ENCODE data around the gene LPAR5.
"Not testable (repeated sequence)": the region's sequence is repeated elsewhere in the genome, so short reads cannot be mapped to it uniquely, and the experiment has no call there.

The LPAR5 gene

GRCh38 chr12:6606331-6607131 lies 29.2 kb downstream of the LPAR5 start:
- DNase-seq (peak; percentile 73), ATAC-seq (peak; percentile 14)
- H3K4me1 Mint-ChIP-seq: peaks cover 52% of the 10 kb centered on the region
- H3K27ac Mint-ChIP-seq: peak overlapping the region; percentile 85
- H3K27me3 Mint-ChIP-seq: no peaks in the 10 kb centered on the region
- peaks cover 39% of the 10 kb centered on the region for H3K36me3 Mint-ChIP-seq (ENCODE audit: low read depth)
- H3K9me3 Mint-ChIP-seq: no peaks in the 10 kb centered on the region
- H3K4me3 Mint-ChIP-seq: no peak overlapping the region

- peaks cover 47% of the 10 kb centered on the region for H3K36me3 Mint-ChIP-seq (ENCODE audit: low read depth)
Observed at GRCh38 chr12:6605421-6606330, 30.1 kb downstream of the LPAR5 start.

GRCh38 chr12:6604259-6605029 lies 31.3 kb downstream of the LPAR5 start:
- Mint-ChIP-seq H3K36me3 (ENCODE audit: low read depth) (peaks cover 60% of the 10 kb centered on the region), H3K9me3 (no peaks in the 10 kb centered on the region), H3K4me3 (no peak overlapping the region), H3K4me1 (peaks cover 41% of the 10 kb centered on the region), H3K27ac (peak overlapping the region; percentile 85), H3K27me3 (no peaks in the 10 kb centered on the region)
- no peak for DNase-seq
- ATAC-seq: no peak

More at GRCh38 chr12:6605421-6606330, 30.1 kb downstream of the LPAR5 start:
- H3K27ac Mint-ChIP-seq: peak overlapping the region; percentile 85
- H3K9me3 Mint-ChIP-seq: no peaks in the 10 kb centered on the region
- no peaks in the 10 kb centered on the region for H3K27me3 Mint-ChIP-seq
- H3K4me3 Mint-ChIP-seq: no peak overlapping the region
- no peak for DNase-seq
- H3K4me1 Mint-ChIP-seq: peaks cover 44% of the 10 kb centered on the region
- peak; percentile 42 for ATAC-seq

GRCh38 chr12:6603095-6603567 lies 32.6 kb downstream of the LPAR5 start:
- H3K27me3 Mint-ChIP-seq: no peaks in the 10 kb centered on the region
- H3K4me1 Mint-ChIP-seq: peaks cover 41% of the 10 kb centered on the region
- H3K36me3 Mint-ChIP-seq (ENCODE audit: low read depth): peaks cover 66% of the 10 kb centered on the region
- DNase-seq (no peak), ATAC-seq (no peak)
- H3K4me3 Mint-ChIP-seq: no peak overlapping the region
- H3K27ac Mint-ChIP-seq: peak overlapping the region; percentile 85
- H3K9me3 Mint-ChIP-seq: no peaks in the 10 kb centered on the region

- no peak overlapping the region for H3K4me3 Mint-ChIP-seq
- ATAC-seq (no peak), DNase-seq (no peak)
- H3K27ac Mint-ChIP-seq: peak overlapping the region; percentile 85
- peaks cover 41% of the 10 kb centered on the region for H3K4me1 Mint-ChIP-seq
- H3K36me3 Mint-ChIP-seq (ENCODE audit: low read depth): peaks cover 72% of the 10 kb centered on the region
- H3K27me3 Mint-ChIP-seq: no peaks in the 10 kb centered on the region
- H3K9me3 Mint-ChIP-seq: no peaks in the 10 kb centered on the region
Observed at GRCh38 chr12:6602526-6602925, 33.2 kb downstream of the LPAR5 start.

- not testable (repeated sequence) for H3K27me3 Mint-ChIP-seq, H3K4me3 Mint-ChIP-seq, H3K4me1 Mint-ChIP-seq, H3K9me3 Mint-ChIP-seq, H3K27ac Mint-ChIP-seq, ATAC-seq, DNase-seq
- H3K36me3 Mint-ChIP-seq (ENCODE audit: low read depth): peaks cover 74% of the 10 kb centered on the region
Observed at GRCh38 chr12:6595673-6596072, 40.1 kb downstream of the LPAR5 start.

- DNase-seq: no peak
- Mint-ChIP-seq H3K4me1 (peaks cover 3% of the 10 kb centered on the region), H3K4me3 (no peak overlapping the region), H3K27ac (no peak overlapping the region), H3K9me3 (no peaks in the 10 kb centered on the region), H3K36me3 (ENCODE audit: low read depth) (peaks cover 79% of the 10 kb centered on the region), H3K27me3 (no peaks in the 10 kb centered on the region)
- ATAC-seq: no peak
Observed at GRCh38 chr12:6592087-6592486, 43.7 kb downstream of the LPAR5 start.

- not testable (repeated sequence) for ATAC-seq, H3K4me3 Mint-ChIP-seq, H3K4me1 Mint-ChIP-seq, H3K9me3 Mint-ChIP-seq, H3K27me3 Mint-ChIP-seq, DNase-seq
- peak overlapping the region; percentile 54 for H3K27ac Mint-ChIP-seq
- H3K36me3 Mint-ChIP-seq (ENCODE audit: low read depth): peaks cover 66% of the 10 kb centered on the region
Observed at GRCh38 chr12:6586569-6586968, 49.2 kb downstream of the LPAR5 start.

- Mint-ChIP-seq H3K27me3 (no peaks in the 10 kb centered on the region), H3K36me3 (ENCODE audit: low read depth) (peaks cover 66% of the 10 kb centered on the region), H3K27ac (no peak overlapping the region), H3K4me1 (no peaks in the 10 kb centered on the region), H3K4me3 (no peak overlapping the region), H3K9me3 (no peaks in the 10 kb centered on the region)
- ATAC-seq: no peak
- no peak for DNase-seq
Observed at GRCh38 chr12:6584293-6584692, 51.5 kb downstream of the LPAR5 start.

- peaks cover 63% of the 10 kb centered on the region for H3K36me3 Mint-ChIP-seq (ENCODE audit: low read depth)
- no peaks in the 10 kb centered on the region for H3K4me1 Mint-ChIP-seq
- H3K9me3 Mint-ChIP-seq: no peaks in the 10 kb centered on the region
- H3K4me3 Mint-ChIP-seq: no peak overlapping the region
- no peak overlapping the region for H3K27ac Mint-ChIP-seq
- ATAC-seq (no peak), DNase-seq (no peak)
- no peaks in the 10 kb centered on the region for H3K27me3 Mint-ChIP-seq
Observed at GRCh38 chr12:6582959-6583358, 52.8 kb downstream of the LPAR5 start.

GRCh38 chr12:6582196-6582595 lies 53.6 kb downstream of the LPAR5 start:
- H3K9me3 Mint-ChIP-seq: no peaks in the 10 kb centered on the region
- no peaks in the 10 kb centered on the region for H3K4me1 Mint-ChIP-seq
- H3K36me3 Mint-ChIP-seq (ENCODE audit: low read depth): peaks cover 63% of the 10 kb centered on the region
- H3K27me3 Mint-ChIP-seq: no peaks in the 10 kb centered on the region
- ATAC-seq (no peak), DNase-seq (no peak)
- H3K27ac Mint-ChIP-seq: no peak overlapping the region
- H3K4me3 Mint-ChIP-seq: no peak overlapping the region

- ATAC-seq (no peak), DNase-seq (no peak)
- H3K27ac Mint-ChIP-seq: peak overlapping the region; percentile 50
- peaks cover 17% of the 10 kb centered on the region for H3K4me1 Mint-ChIP-seq
- H3K9me3 Mint-ChIP-seq: no peaks in the 10 kb centered on the region
- peaks cover 72% of the 10 kb centered on the region for H3K36me3 Mint-ChIP-seq (ENCODE audit: low read depth)
- no peak overlapping the region for H3K4me3 Mint-ChIP-seq
- H3K27me3 Mint-ChIP-seq: no peaks in the 10 kb centered on the region
Observed at GRCh38 chr12:6575648-6576047, 60.1 kb downstream of the LPAR5 start.

GRCh38 chr12:6574576-6575295 lies 61.0 kb downstream of the LPAR5 start:
- Mint-ChIP-seq H3K4me1 (peaks cover 24% of the 10 kb centered on the region), H3K9me3 (no peaks in the 10 kb centered on the region), H3K27me3 (no peaks in the 10 kb centered on the region), H3K36me3 (ENCODE audit: low read depth) (peaks cover 73% of the 10 kb centered on the region), H3K4me3 (no peak overlapping the region), H3K27ac (peak overlapping the region; percentile 50)
- DNase-seq (no peak), ATAC-seq (no peak)

- Mint-ChIP-seq H3K27ac (no peak overlapping the region), H3K9me3 (no peaks in the 10 kb centered on the region), H3K36me3 (ENCODE audit: low read depth) (peaks cover 72% of the 10 kb centered on the region), H3K4me3 (no peak overlapping the region), H3K27me3 (no peaks in the 10 kb centered on the region), H3K4me1 (peaks cover 34% of the 10 kb centered on the region)
- no peak for ATAC-seq
- DNase-seq: no peak
Observed at GRCh38 chr12:6573001-6573400, 62.8 kb downstream of the LPAR5 start.
